Gastrocnemius medialis (tissue), 4 donors: ENCODE measurements around the gene HAAO.

Experiments used
- CTCF ChIP-seq, 5 experiments: fragments of 450-650 bp in 3 of 5; fragments of 200-600 bp in 2 of 5; sonication (generic) in 2 of 5; IDR thresholded peaks in 4 of 5; conservative IDR thresholded peaks in 1 of 5; 1 replicate in 4 of 5; 2 replicates in 1 of 5; pipeline ENCODE4 v1.5.1; 2016 to 2019; ENCODE audit warnings: antibody characterized with exemption in 5 of 5, mild to moderate bottlenecking in 3 of 5, moderate library complexity in 3 of 5
- POLR2A ChIP-seq, 2 donors: fragments of 450-650 bp; IDR thresholded peaks; one replicate each; pipeline ENCODE4 v1.6.1; 2017; ENCODE audit warnings: antibody characterized with exemption in 2 of 2, mild to moderate bottlenecking in 2 of 2, moderate library complexity in 2 of 2

- no peak for TF ChIP-seq CTCF (IDR thresholded peaks at IDR 0.05 in 4 of 5, conservative IDR thresholded peaks at IDR 0.05 in 1 of 5)
- TF ChIP-seq POLR2A (IDR thresholded peaks at IDR 0.05), result no peak
Observed at GRCh38 chr2:42764096-42764495, 28.3 kb downstream of the HAAO start, which contains the start of gene OXER1.
